H1 (cell line): ENCODE data around the gene DUSP9. TPM values are rescaled to one million over a fixed set of nuclear protein-coding genes. Genes with fewer than 3 reads are reported as not detected.

Source experiments
- CTCF ChIA-PET: fragments of 300-600 bp; sonication (Branson Sonifier 250); formaldehyde crosslinking; loops from one replicate; lab custom pipeline; 2021; ENCODE audit not compliant: partially characterized antibody; lab: Charles Lee
- POLR2A ChIA-PET: fragments of 300-600 bp; sonication (Branson Sonifier 250); formaldehyde crosslinking; loops from one replicate; lab custom pipeline; 2021; ENCODE audit warnings: inconsistent platforms; ENCODE audit not compliant: partially characterized antibody; lab: Charles Lee
- DNase-seq, 2 experiments: peaks; one replicate each; pipeline versions ENCODE4 v3.0.0 to v3.0.0-alpha.2; 2010 to 2022; ENCODE audit warnings: low spot score in 2 of 2, low read depth in 1 of 2, mixed read lengths in 1 of 2
- FAIRE-seq: peaks from 2 replicates; lab custom pipeline; 2011; peaks lifted over from hg19 to GRCh38; lab: Jason Lieb, UNC
- H2AFZ ChIP-seq: 2 replicates; pipeline ENCODE4 v1.8.1; 2012; ENCODE audit warnings: low read length, inconsistent platforms
- H2AK5ac ChIP-seq: 2 replicates; pipeline ENCODE4 v1.6.1; 2013; ENCODE audit warnings: low read depth, low read length
- H2BK120ac ChIP-seq: replicated peaks from 2 replicates; pipeline ENCODE3; 2013; ENCODE audit warnings: low read depth, low read length, inconsistent platforms
- H2BK12ac ChIP-seq: 2 replicates; pipeline ENCODE4 v1.6.1; 2013; ENCODE audit warnings: low read depth, low read length
- H2BK15ac ChIP-seq: 2 replicates; pipeline ENCODE4 v1.6.1; 2013; ENCODE audit warnings: low read length
- H2BK20ac ChIP-seq: 2 replicates; pipeline ENCODE4 v1.6.1; 2013; ENCODE audit warnings: low read length
- H2BK5ac ChIP-seq: 2 replicates; pipeline ENCODE4 v1.6.1; 2013; ENCODE audit warnings: low read depth, low read length
- H3K14ac ChIP-seq: 2 replicates; pipeline ENCODE4 v1.6.1; 2013; ENCODE audit warnings: inconsistent platforms; ENCODE audit not compliant: insufficient read length
- H3K18ac ChIP-seq: 2 replicates; pipeline ENCODE4 v1.6.1; 2013; ENCODE audit warnings: low read length; ENCODE audit errors: extremely low read depth
- H3K23ac ChIP-seq: 2 replicates; pipeline ENCODE4 v1.6.1; 2013; ENCODE audit warnings: inconsistent platforms; ENCODE audit not compliant: insufficient read length
- H3K23me2 ChIP-seq: 2 replicates; pipeline ENCODE4 v1.6.1; 2013; ENCODE audit warnings: low read depth, low read length
- H3K27ac ChIP-seq: 2 replicates; pipeline ENCODE4 v1.6.1; 2011; ENCODE audit warnings: low read depth, low read length, inconsistent platforms
- H3K27me3 ChIP-seq, 4 experiments: replicated peaks in 1 of 4; 1 replicate in 1 of 4; 2 replicates in 3 of 4; pipeline versions ENCODE4 v1.6.1 to v1.8.1; 2011 to 2013; ENCODE audit warnings: low read length in 3 of 4, mild to moderate bottlenecking in 3 of 4, inconsistent platforms in 2 of 4, mixed read lengths in 2 of 4, moderate library complexity in 1 of 4; ENCODE audit not compliant: control insufficient read depth in 3 of 4, insufficient read depth in 3 of 4; ENCODE audit errors: extremely low read depth in 1 of 4
- H3K36me3 ChIP-seq, 4 experiments: 2 replicates each; pipeline versions ENCODE4 v1.6.1 to v1.8.1; 2011 to 2013; ENCODE audit warnings: mild to moderate bottlenecking in 4 of 4, low read length in 3 of 4, moderate library complexity in 2 of 4, control low read depth in 1 of 4, inconsistent platforms in 1 of 4; ENCODE audit not compliant: insufficient read depth in 4 of 4, control insufficient read depth in 2 of 4
- H3K4ac ChIP-seq: replicated peaks from 2 replicates; pipeline ENCODE3; 2013; ENCODE audit warnings: low read length, low read depth, mixed read lengths, inconsistent platforms; ENCODE audit not compliant: insufficient read length
- H3K4me1 ChIP-seq, 4 experiments: replicated peaks in 1 of 4; 1 replicate in 1 of 4; 2 replicates in 3 of 4; pipeline versions ENCODE4 v1.6.1 to v1.8.1; 2011 to 2013; ENCODE audit warnings: low read length in 3 of 4, inconsistent platforms in 2 of 4, mixed read lengths in 1 of 4; ENCODE audit not compliant: insufficient read depth in 4 of 4, control insufficient read depth in 3 of 4
- H3K4me2 ChIP-seq, 2 experiments: 2 replicates each; pipeline versions ENCODE4 v1.6.1 to v1.8.1; 2011 to 2013; ENCODE audit warnings: low read depth in 2 of 2, low read length in 2 of 2, control low read depth in 1 of 2, inconsistent platforms in 1 of 2, mild to moderate bottlenecking in 1 of 2; ENCODE audit not compliant: insufficient read depth in 1 of 2
- H3K4me3 ChIP-seq, 4 experiments: fragments of 200-600, 300-600 bp in 1 of 4; sonication (generic), shearing (Covaris generic), sonication (Bioruptor Twin) in 1 of 4; 2 replicates each; pipeline versions ENCODE4 v1.5.1 to v1.8.1; 2011 to 2016; ENCODE audit warnings: low read length in 4 of 4, low read depth in 3 of 4, control low read depth in 2 of 4, inconsistent platforms in 2 of 4, mild to moderate bottlenecking in 2 of 4, mixed read lengths in 1 of 4, moderate library complexity in 1 of 4; ENCODE audit not compliant: insufficient read depth in 2 of 4; ENCODE audit errors: extremely low read depth in 1 of 4
- H3K56ac ChIP-seq: replicated peaks from 2 replicates; pipeline ENCODE3; 2013; ENCODE audit warnings: low read depth, mild to moderate bottlenecking, mixed read lengths, low read length, inconsistent platforms; ENCODE audit not compliant: insufficient read length
- H3K79me1 ChIP-seq: 2 replicates; pipeline ENCODE4 v1.6.1; 2013; ENCODE audit warnings: low read depth, low read length, control low read depth
- H3K79me2 ChIP-seq, 2 experiments: 2 replicates each; pipeline versions ENCODE4 v1.6.1 to v1.8.1; 2012 to 2013; ENCODE audit warnings: low read length in 2 of 2, mild to moderate bottlenecking in 2 of 2, inconsistent platforms in 1 of 2; ENCODE audit not compliant: insufficient read depth in 2 of 2, control insufficient read depth in 1 of 2
- H3K9ac ChIP-seq, 4 experiments: replicated peaks in 1 of 4; 1 replicate in 1 of 4; 2 replicates in 3 of 4; pipeline versions ENCODE4 v1.6.1 to v1.8.1; 2011 to 2013; ENCODE audit warnings: low read depth in 3 of 4, low read length in 3 of 4, control low read depth in 2 of 4, mild to moderate bottlenecking in 2 of 4, moderate library complexity in 2 of 4, inconsistent platforms in 1 of 4; ENCODE audit errors: extremely low read depth in 1 of 4
- H3K9me3 ChIP-seq, 2 experiments: 2 replicates each; pipeline versions ENCODE4 v1.6.1 to v1.8.1; 2012 to 2013; ENCODE audit warnings: mild to moderate bottlenecking in 2 of 2, moderate library complexity in 2 of 2, control low read depth in 1 of 2, inconsistent platforms in 1 of 2, low read depth in 1 of 2, low read length in 1 of 2, mixed read lengths in 1 of 2; ENCODE audit not compliant: insufficient read depth in 2 of 2
- H4K20me1 ChIP-seq, 2 experiments: replicated peaks in 1 of 2; 2 replicates each; pipeline versions ENCODE3 to v1.8.1; 2011 to 2013; ENCODE audit warnings: inconsistent platforms in 2 of 2, low read length in 2 of 2, mild to moderate bottlenecking in 1 of 2; ENCODE audit not compliant: insufficient read depth in 2 of 2, control insufficient read depth in 1 of 2
- H4K5ac ChIP-seq: 2 replicates; pipeline ENCODE4 v1.6.1; 2013; ENCODE audit warnings: low read length, low read depth, mixed read lengths, inconsistent platforms; ENCODE audit not compliant: insufficient read length
- H4K8ac ChIP-seq: 2 replicates; pipeline ENCODE4 v1.8.0; 2013; ENCODE audit warnings: mild to moderate bottlenecking, moderate library complexity, low read length, inconsistent platforms; ENCODE audit not compliant: insufficient read depth; ENCODE audit errors: extremely low read depth
- H4K91ac ChIP-seq: replicated peaks from 2 replicates; pipeline ENCODE3; 2013; ENCODE audit warnings: low read length, mixed read lengths, inconsistent platforms; ENCODE audit not compliant: insufficient read length
- ASH2L ChIP-seq: fragments of 200-600, 300-600 bp; sonication (generic); IDR thresholded peaks from one replicate; pipeline ENCODE4 v1.7.1; 2017; ENCODE audit warnings: low read length
- EGR1 ChIP-seq: IDR thresholded peaks from 2 replicates; pipeline ENCODE4 v1.6.1; 2011; ENCODE audit warnings: low read depth, low read length, borderline replicate concordance
- FOSL1 ChIP-seq: IDR thresholded peaks from 2 replicates; pipeline ENCODE4 v1.6.1; 2011; ENCODE audit warnings: mild to moderate bottlenecking, low read depth, low read length, moderate library complexity; ENCODE audit not compliant: insufficient read depth
- GABPA ChIP-seq: IDR thresholded peaks from 2 replicates; pipeline ENCODE4 v1.6.1; 2011; ENCODE audit warnings: mild to moderate bottlenecking, low read length, moderate library complexity, borderline replicate concordance; ENCODE audit not compliant: insufficient read depth
- JUN ChIP-seq: IDR thresholded peaks from 2 replicates; pipeline ENCODE4 v1.6.1; 2011; ENCODE audit warnings: low read depth, mild to moderate bottlenecking, improper control_type of control experiment, low read length
- PHF8 ChIP-seq: fragments of 200-600 bp; sonication (generic); conservative IDR thresholded peaks from 2 replicates; pipeline ENCODE4 v1.7.1; 2012; ENCODE audit warnings: low read depth, mild to moderate bottlenecking, inconsistent platforms, low read length, moderate library complexity
- SP1 ChIP-seq: IDR thresholded peaks from 2 replicates; pipeline ENCODE4 v1.6.1; 2011; ENCODE audit warnings: low read depth, low read length
- SRF ChIP-seq: IDR thresholded peaks from 2 replicates; pipeline ENCODE4 v1.6.1; 2011; ENCODE audit warnings: mild to moderate bottlenecking, low read depth, low read length, moderate library complexity
- ZNF274 ChIP-seq: IDR thresholded peaks from 2 replicates; pipeline ENCODE4 v1.7.0; 2012; ENCODE audit warnings: low read length, borderline replicate concordance; ENCODE audit errors: extremely low read depth
- WGBS, 2 experiments: shearing (Covaris generic) in 1 of 2; methylation state at CpG; one replicate each; pipeline versions ENCODE4 v1.1.6 to v1.1.7; 2013 to 2015; ENCODE audit warnings: low lambda C conversion rate in 2 of 2, mixed read lengths in 2 of 2, inconsistent platforms in 1 of 2, low coverage in 1 of 2, missing lambda C conversion rate in 1 of 2; ENCODE audit not compliant: insufficient replicate concordance in 2 of 2, insufficient coverage in 1 of 2, insufficient read length in 1 of 2; ENCODE audit errors: extremely low coverage in 1 of 2, missing lambda C conversion rate in 1 of 2; 5-methylcytosine and 5-hydroxymethylcytosine counted together
- polyA plus RNA-seq, 7 experiments: library from polyadenylated mRNA; depleted of rRNA in 3 of 7; stranded (reverse) in 5 of 7; unstranded in 2 of 7; fragments of >200 nt in 5 of 7; fragments of 200-250 nt in 2 of 7; gene quantifications; 1 replicate in 5 of 7; 2 replicates in 1 of 7; 4 replicates in 1 of 7; pipeline versions ENCODE4 v1.2.1 to v1.2.3, GENCODE V29; 2011 to 2013; ENCODE audit warnings: missing spikeins in 2 of 7, mixed read lengths in 2 of 7
- total RNA-seq: library from RNA; stranded (reverse); fragmentation: NEBNext Ultra II Directional; extraction: Animal tissue kit (Norgen Biotek cat#: 25700); gene quantifications from 2 replicates; pipeline ENCODE4 v1.2.1, GENCODE V29; 2021

DUSP9 gene
- total and polyA plus RNA-seq, 2 of the 8 experiments (the other 6 are each of a cell fraction or from before 2014, with no cell fraction given), result 0.80 to 1.1 TPM

DNA sequence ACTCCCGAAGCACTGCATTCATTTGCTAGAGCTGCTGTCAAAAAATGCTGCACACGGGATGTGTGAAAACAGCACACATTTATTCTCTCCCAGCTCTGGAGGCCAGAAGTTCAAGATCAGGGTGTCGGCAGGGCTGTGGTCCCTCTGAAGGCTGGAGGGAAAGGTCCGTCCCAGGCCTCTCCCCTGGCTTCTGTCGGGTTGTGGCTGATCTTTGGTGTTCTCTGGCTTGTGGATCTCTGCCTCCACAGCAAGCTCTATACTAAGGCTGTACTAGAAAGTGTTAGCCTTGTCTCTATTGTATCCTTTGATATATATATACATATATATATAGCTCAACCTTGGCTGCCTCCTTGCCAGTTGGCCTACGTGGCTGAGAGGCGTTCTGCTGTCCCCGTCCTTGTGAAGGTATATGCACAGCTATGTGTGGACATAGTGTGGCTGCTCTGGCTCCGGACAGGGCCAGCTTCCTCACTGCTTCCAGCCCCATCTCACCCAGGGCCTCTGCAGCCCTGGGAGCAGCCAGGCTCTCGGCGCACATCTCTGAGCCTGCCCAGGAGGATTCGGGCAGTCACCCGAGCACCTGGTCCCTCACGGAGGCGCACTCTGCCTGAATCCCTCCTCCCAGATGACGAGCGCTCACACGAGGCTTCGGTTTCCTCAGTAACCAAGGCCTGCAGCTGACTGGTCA lies 15.0 kb upstream of the DUSP9 start:
- CTCF ChIA-PET, result interaction anchor here (0.8 to 4.5 kb wide), 12 partner anchors 9 to 92 kb away, joined by 3 to 30 read pairs (median 5); partner anchors contain the start of gene DUSP9
- H4K5ac ChIP-seq, result no peak overlapping the region

More for the DNA sequence above, 15.0 kb upstream of the DUSP9 start:
- H3K79me1 ChIP-seq, result no peaks in the 10 kb centered on the region
- no peak overlapping the region for H4K91ac ChIP-seq
- H2BK12ac ChIP-seq, result no peak overlapping the region
- no peak overlapping the region for H3K23ac ChIP-seq
- no peak overlapping the region for H4K8ac ChIP-seq
- no peaks in the 10 kb centered on the region for H3K27me3 ChIP-seq
- peaks cover 0 to 3% (median 0%) of the 10 kb centered on the region in 4 experiments; a peak in 1 of 7 replicates for H3K4me1 ChIP-seq
- DNase-seq, result no peak
- 90% methylated on average over 10 of the region's 19 CpGs; no CpG with 5 or more reads in 1 of the 2 experiments for WGBS, 2 experiments
- POLR2A ChIA-PET, result no interaction called here
- H3K27ac ChIP-seq, result no peak overlapping the region
- H3K4me3 ChIP-seq, result no peak overlapping the region
- no peaks in the 10 kb centered on the region for H3K36me3 ChIP-seq
- no peak overlapping the region for H3K9ac ChIP-seq
- H2BK120ac ChIP-seq, result no peak overlapping the region
- no peaks in the 10 kb centered on the region for H3K23me2 ChIP-seq
- TF ChIP-seq SP1 (no peak), GABPA (no peak), SRF (no peak), JUN (no peak), ASH2L (no peak), EGR1 (no peak), PHF8 (no peak), FOSL1 (no peak), ZNF274 (no peak)
- H3K56ac ChIP-seq, result no peak overlapping the region
- no peaks in the 10 kb centered on the region for H3K79me2 ChIP-seq
- no peak overlapping the region for H2BK5ac ChIP-seq
- no peak overlapping the region for H3K4me2 ChIP-seq
- no peak overlapping the region for H2AK5ac ChIP-seq
- FAIRE-seq, result no peak
- H2BK15ac ChIP-seq, result no peak overlapping the region
- no peaks in the 10 kb centered on the region for H3K9me3 ChIP-seq
- no peak overlapping the region for H2BK20ac ChIP-seq
- no peak overlapping the region for H3K4ac ChIP-seq
- H3K18ac ChIP-seq, result no peak overlapping the region
- H4K20me1 ChIP-seq, result no peaks in the 10 kb centered on the region
- no peak overlapping the region for H3K14ac ChIP-seq
- H2AFZ ChIP-seq, result no peak overlapping the region
